CD4-positive, alpha-beta T cell treated with Interleukin-1 beta for 1 hour (primary cell): ENCODE measurements around the gene LINC01488.

Experiments used
- DNase-seq, 2 donors: peaks; one replicate each; pipeline ENCODE4 v3.0.0-alpha.2; 2020 to 2022

The LINC01488 gene

DNA sequence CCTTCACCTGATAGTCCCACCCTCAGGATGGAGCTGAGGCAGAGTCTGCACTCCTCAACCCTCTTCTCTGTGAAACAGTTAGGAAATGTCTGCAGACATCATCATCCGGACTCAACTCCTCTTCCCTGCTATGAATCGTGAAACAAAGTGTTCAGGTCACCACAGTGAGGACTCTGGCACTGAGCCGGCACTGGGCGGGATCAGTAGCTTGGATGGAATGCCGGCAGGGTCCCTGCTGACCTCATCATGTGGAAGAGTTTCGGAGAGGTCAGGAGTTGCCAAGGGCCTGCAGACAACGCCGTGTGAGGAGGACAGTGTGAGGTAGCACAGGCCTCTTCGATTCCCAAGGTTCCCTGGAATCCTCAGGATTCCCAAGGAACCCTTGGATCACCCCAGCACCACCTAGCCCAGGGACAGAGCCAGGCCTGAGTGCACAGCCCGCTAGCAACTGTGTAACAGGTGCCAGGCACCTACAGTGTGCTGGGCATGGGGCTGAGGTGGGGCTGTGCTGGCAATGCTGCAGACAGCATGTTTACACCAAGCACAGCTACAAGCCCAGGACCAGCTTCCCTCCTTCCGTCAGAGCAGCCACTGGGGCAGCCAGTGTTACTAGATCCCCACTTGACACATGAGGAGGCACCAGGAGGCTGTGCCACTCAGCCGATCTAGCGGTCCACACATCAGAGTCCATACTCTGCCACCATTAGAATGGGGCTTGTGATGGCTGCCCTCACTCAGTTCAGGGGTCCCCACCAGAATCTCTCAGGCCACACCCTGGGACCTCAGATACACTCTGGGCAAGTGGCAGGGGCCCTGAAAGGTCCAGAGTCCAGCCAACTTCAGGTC lies 693 bp upstream of the LINC01488 start:
- no peak for DNase-seq

GRCh38 chr11:69482322-69482721 lies 859 bp downstream of the LINC01488 start:
- no peak for DNase-seq

DNA sequence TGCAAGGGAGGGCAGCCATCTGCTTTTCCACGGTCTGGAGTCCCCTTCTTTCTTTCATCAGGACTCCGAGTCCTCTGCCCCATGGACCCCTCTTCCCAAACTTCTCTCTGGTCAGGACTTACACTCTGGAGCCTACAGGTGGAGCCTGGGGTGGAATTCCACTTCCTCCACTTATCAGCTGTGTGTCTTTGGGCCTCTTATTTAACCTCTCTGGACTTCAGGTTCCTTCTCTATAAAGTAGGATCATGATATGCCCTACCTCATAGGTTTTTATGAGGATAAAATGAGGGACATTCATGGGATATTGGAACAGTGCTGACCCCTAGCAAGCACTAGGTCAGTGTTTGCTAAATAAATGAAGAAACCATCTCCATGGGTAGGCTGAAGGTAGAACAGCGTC lies 1.7 kb downstream of the LINC01488 start:
- DNase-seq = no peak

DNA sequence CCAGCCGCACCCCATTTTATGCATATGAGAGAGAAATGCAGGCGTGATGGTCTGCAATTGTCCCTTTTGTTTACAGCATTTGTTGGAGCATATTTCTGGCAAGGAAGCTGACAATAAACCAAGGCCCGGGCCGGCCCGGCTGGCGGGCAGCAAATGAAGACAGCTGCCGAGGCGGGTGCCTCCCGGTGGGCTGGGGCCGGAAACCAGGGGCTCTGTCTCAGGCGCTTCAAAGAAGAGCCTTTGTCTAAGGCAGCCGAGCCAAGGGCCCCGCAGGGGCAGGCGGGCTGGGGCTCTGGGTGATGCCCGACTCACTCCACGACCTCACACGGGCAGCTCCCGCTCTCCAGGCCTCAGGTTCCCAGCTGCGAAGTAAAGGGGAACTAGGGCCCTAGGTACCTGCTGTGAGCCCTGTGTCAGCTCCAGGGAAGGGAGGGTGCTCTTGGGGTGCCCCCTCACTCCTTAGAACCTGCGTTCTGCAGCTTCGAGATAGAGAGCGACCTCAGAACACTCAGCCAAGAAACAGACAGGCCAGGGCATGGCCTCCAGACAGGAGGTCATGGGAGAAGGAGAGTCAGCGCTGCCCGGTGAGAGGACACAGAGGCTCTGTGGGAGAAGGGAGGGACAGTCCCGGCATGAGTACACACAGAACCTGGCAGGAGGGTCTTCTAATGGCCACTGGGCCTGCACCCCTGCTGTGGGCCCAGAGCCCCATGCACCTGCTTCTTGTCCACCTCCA lies 2.4 kb downstream of the LINC01488 start:
- DNase-seq = no peak

DNA sequence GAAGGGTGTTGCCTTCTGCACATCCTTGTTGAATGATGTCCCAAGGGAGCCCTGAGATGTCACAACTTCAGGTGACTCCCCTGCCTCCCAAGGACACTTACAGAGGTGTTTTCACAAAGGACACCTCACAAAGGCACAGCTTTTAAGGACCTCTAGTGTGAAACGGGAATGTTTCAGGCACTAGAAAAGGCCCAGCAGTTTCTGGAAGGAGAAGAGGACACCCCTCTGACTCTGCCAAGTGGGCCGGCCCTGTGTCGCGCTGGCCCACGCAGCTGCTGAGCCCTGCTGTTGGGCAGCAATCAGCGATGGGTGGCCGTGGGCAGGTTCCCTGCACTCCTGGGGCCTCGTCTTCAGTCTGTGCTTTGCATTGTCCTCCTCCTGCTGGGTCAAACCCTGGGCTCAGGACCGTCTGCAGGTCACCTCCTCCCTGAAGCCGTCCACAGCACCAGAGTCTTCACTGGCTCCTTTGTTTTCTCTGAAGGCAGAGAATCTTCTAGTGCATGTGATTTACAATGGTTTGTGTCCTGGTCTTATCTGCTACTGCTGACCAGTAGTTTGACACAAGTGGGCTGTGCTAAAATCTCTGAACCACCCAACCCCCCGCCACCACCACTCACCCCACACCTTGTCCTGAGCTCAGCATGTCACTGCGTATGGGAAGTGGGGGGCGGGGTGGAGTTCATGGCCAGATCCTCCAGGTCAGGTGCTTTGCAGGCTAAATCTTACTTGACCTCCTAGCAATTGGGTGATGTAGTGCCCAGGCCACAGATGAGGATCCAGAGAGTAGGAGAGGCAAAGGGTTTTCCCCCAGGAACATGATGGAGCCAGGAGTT lies 3.2 kb downstream of the LINC01488 start:
- DNase-seq = no peak

- DNase-seq = no peak
These were observed 4.0 kb downstream of the LINC01488 start for GRCh38 chr11:69485337-69486041.

DNA sequence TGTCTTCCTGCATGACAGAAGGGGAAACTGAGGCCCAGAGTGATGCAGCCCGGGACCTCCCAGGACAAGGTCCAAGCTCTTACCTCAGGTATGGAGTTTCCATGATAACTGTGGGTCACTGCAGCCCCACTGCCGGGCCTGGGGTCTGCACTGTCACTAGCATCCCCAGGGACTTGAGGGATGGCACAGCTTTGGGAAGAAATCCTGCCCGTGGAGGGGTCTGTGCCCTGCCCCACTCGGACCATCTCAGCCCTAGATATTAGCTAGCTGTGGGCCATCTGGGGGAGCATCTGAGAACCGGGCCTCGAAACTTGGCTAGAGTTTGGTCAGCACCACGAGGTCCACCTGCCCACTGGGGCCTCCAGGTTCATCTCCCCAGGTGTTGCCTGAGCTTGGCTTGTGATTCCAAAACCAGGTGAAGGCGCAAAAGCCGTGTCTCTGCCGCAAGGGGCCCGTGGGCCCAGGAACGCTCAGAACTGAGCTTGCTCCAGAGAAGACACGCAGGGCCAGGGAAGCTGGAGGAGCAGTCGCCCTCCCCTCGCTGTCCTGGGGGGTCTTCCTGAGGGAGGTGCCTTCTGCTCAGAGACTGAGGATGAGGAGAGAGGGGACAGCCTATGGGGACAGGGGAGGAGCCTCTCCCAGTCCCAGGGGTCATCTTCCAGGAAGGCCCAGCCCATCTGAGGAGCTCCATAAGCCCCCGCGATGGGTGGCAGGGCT lies 4.8 kb downstream of the LINC01488 start:
- DNase-seq = no peak

DNA sequence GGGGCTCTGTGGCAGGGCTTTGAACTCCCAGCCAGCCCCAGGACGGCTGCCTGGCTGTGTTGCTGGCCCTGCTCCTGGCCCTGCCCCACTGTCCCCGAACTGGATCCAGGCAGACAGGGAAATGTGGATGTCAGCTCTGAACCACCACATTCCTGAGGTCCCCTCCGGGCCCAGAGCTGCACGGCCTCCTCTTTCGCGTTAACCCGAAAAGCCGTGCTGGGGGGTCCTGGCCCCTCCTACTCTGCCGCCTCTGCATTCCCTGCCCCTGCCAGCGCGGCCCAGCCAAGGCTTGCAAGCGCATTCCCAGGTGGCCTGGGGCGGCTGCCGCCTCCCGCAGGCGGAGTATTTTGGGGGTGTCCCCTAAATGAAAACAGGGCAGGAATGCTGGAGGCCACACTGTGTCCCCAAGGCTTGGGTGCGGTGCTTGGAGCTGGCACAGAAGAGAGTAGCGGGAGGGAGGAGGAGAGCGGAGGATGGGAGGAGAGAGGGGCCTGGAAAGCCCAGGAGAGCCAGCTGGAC lies 5.4 kb downstream of the LINC01488 start:
- DNase-seq = no peak

DNA sequence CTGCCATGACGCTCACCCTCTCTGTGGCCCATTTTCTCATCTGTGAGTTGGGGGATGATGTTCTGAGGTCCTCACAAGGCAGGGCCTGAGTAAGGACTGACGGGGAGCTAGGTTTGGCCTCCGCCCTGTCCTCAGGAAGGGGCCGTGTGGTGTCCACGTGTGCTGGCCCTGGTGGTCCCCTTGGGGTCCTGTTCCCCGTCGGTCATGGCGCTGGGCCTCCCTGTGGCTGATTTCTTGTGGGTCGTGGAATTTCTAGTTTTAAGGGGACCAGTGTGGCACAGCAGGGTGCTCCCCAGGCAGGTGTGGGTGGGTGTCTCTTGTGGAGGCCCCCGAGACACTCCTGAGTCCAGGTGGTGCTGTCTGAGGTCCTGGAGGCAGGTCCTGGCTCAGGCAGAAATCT lies 5.9 kb downstream of the LINC01488 start:
- no peak for DNase-seq

- no peak for DNase-seq
These were observed 6.5 kb downstream of the LINC01488 start for GRCh38 chr11:69487849-69488542.

GRCh38 chr11:69488543-69488940 lies 7.1 kb downstream of the LINC01488 start:
- DNase-seq = no peak

GRCh38 chr11:69489031-69489745 lies 7.7 kb downstream of the LINC01488 start:
- no peak for DNase-seq

DNA sequence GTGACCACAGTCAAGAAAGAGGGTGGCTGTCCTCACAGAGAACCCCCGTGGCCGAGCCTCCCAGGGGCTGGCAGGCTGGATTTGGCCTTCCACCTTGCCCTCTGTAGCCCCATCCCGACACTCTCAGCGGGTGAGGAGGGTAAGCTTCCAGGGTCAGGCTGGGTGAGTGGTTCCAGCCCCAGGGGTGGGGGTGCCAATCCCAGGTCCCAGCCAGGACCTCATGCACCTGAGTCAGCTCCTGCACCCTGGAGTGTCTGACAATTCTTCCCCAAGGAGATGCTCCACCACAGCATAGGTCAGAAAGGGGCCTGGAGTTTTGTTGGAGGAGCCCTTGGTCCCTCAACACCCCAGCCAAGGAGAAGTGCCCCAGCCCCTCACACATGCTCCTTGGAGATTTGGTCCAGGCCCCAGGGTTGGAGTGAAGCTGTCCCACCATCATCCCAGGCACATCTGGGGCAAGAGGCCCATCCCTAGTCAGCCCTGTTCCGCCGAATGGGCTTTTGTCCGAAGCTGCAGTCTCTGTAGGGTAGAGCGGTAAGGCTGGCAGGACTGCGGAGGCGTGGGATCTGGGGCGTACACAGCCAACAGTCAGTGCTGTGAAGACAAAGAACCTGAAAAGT lies 8.4 kb downstream of the LINC01488 start:
- DNase-seq = no peak

GRCh38 chr11:69490516-69490915 lies 9.1 kb downstream of the LINC01488 start:
- DNase-seq = no peak

DNA sequence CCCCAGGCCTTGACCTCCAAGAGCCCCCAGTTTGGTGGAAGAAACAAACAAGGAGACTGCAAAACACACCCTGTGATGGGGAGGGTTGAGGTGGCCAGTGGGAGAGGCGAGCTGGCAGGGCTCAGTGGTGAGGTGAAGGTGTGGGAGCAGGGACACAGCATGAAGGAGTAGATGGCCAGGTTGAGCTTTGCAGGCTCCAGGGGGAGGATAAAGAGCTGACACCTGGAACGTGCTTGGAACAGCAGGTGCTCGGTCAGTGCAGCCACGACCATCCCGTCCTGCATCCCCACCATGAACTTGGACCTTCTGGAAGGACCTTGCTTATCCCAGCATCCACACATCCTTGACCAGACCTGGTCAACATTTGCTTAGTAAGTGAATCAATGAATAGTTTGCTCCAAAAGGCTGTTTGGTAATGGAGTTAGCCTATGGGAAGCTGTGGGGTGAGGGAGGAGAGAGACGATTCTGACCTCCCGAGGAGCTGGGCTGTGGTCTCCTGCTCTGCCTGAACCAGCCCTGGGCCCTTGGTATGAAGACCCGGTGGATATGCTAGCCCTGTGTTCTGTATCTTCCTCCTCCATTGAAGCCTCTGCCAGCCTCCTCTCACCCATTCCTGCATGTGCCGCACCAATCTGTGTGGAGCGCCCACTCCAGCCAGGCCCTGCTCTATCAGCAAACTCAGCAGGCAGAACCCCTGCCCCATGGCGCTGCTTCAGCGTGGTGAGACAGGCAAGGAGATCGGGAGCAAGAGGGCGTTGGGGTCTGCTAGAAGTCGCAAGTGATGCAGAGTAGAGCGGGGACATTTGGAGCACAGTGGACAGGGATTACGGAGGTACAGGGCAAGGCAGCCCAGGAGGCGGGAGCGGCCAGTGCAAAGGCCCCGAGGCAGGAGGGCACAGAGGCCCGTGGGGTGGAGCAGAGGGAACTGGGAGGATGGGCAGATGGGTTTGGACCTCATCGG lies 9.9 kb downstream of the LINC01488 start:
- DNase-seq = no peak

- DNase-seq = no peak
These were observed 10.9 kb downstream of the LINC01488 start for GRCh38 chr11:69492201-69492991.

- DNase-seq = no peak
These were observed 12.7 kb downstream of the LINC01488 start for GRCh38 chr11:69493931-69494821.
